Adrenal gland (tissue), 5 donors: ENCODE measurements around the gene RPIA.

Experiments
- CTCF ChIP-seq, 6 experiments: fragments of 450-650 bp in 4 of 6; fragments of 200-600 bp in 2 of 6; sonication (generic) in 1 of 6; IDR thresholded peaks; 1 replicate in 5 of 6; 2 replicates in 1 of 6; pipeline versions ENCODE4 v1.5.1 to v1.8.0; 2016 to 2021; ENCODE audit warnings: antibody characterized with exemption in 6 of 6, mild to moderate bottlenecking in 2 of 6, moderate library complexity in 1 of 6
- POLR2A ChIP-seq, 2 donors: fragments of 450-650 bp; IDR thresholded peaks; one replicate each; pipeline ENCODE4 v1.6.1; 2017; ENCODE audit warnings: antibody characterized with exemption in 2 of 2, mild to moderate bottlenecking in 2 of 2, moderate library complexity in 1 of 2
- donor health status: DM: no; HTN: no; CAD: no.

- TF ChIP-seq CTCF (IDR thresholded peaks at IDR 0.05) (no peak), POLR2A (IDR thresholded peaks at IDR 0.05) (no peak)
Observed at GRCh38 chr2:88657131-88657530, 34.3 kb upstream of the RPIA start.
